GM06990 (cell line): ENCODE results near the gene CORT.
"Not testable (repeated sequence)": the region's sequence is repeated elsewhere in the genome, so short reads cannot be mapped to it uniquely, and the experiment has no call there.

ENCODE experiments used
- DNase-seq: peaks from one replicate; pipeline ENCODE4 v3.0.0-alpha.2; 2011; ENCODE audit not compliant: insufficient read length; ENCODE audit errors: extremely low read depth
- H3K27me3 ChIP-seq: replicated peaks from 2 replicates; pipeline ENCODE4 v1.6.0; 2011; ENCODE audit warnings: low read length; ENCODE audit not compliant: control insufficient read depth, insufficient read depth
- H3K36me3 ChIP-seq: 2 replicates; pipeline ENCODE4 v1.5.1; 2011; ENCODE audit warnings: low read length; ENCODE audit not compliant: control insufficient read depth, insufficient read depth
- H3K4me3 ChIP-seq: replicated peaks from 2 replicates; pipeline ENCODE4 v1.5.1; 2011; ENCODE audit warnings: low read depth, mild to moderate bottlenecking, control low read depth, low read length
- TF ChIP-seq, protein P1 (sequence below): IDR thresholded peaks from 2 replicates; pipeline ENCODE4 v1.5.1; 2011; ENCODE audit warnings: low read length, control low read depth, mild to moderate bottlenecking, inconsistent platforms; ENCODE audit not compliant: insufficient read depth, poor library complexity, severe bottlenecking

The CORT gene

DNA sequence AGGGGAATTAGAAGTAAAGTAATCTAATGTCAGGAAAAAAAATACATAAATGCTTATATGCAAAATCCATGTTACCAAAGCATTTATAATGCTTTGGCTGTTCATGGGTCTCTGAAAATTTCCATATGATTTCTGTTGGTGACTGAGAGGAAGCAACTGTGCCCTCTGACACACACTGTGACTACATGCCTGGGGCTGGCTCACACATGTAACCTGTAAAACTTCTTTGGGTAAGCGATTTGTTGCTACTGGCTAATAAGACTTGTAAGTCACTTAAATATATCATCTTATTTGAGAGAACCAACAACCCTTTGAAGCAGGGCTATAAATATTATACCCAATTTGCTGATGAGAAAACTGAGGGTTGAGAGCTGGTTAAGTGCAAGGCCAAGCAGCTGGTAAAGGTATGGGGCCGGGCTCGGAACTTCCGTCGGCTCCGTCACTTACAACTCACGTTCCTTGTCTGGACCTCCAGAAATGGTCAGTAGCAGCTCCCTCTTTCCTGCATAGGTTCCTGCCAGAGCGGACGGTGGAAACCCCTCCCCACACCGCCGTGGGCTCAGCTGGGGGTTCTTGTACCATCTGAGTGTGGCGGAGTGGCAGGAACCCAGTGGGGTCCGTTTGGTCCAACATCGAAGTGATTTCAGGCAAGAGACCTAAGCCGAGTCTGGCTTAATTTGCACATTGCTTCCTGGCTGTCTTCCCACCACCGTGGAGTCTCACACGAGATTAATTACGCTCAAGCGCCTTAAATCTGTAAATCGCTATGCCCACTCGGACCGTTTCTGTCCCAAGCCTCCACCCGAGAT is 21.8 kb downstream of the CORT start:
- Histone ChIP-seq H3K36me3 (peaks cover 9% of the 10 kb centered on the region), H3K4me3 (peak overlapping the region; percentile 74), H3K27me3 (no peaks in the 10 kb centered on the region)
- DNase-seq, result no peak
- TF ChIP-seq, protein P1, sequence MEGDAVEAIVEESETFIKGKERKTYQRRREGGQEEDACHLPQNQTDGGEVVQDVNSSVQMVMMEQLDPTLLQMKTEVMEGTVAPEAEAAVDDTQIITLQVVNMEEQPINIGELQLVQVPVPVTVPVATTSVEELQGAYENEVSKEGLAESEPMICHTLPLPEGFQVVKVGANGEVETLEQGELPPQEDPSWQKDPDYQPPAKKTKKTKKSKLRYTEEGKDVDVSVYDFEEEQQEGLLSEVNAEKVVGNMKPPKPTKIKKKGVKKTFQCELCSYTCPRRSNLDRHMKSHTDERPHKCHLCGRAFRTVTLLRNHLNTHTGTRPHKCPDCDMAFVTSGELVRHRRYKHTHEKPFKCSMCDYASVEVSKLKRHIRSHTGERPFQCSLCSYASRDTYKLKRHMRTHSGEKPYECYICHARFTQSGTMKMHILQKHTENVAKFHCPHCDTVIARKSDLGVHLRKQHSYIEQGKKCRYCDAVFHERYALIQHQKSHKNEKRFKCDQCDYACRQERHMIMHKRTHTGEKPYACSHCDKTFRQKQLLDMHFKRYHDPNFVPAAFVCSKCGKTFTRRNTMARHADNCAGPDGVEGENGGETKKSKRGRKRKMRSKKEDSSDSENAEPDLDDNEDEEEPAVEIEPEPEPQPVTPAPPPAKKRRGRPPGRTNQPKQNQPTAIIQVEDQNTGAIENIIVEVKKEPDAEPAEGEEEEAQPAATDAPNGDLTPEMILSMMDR, result no peak

DNA sequence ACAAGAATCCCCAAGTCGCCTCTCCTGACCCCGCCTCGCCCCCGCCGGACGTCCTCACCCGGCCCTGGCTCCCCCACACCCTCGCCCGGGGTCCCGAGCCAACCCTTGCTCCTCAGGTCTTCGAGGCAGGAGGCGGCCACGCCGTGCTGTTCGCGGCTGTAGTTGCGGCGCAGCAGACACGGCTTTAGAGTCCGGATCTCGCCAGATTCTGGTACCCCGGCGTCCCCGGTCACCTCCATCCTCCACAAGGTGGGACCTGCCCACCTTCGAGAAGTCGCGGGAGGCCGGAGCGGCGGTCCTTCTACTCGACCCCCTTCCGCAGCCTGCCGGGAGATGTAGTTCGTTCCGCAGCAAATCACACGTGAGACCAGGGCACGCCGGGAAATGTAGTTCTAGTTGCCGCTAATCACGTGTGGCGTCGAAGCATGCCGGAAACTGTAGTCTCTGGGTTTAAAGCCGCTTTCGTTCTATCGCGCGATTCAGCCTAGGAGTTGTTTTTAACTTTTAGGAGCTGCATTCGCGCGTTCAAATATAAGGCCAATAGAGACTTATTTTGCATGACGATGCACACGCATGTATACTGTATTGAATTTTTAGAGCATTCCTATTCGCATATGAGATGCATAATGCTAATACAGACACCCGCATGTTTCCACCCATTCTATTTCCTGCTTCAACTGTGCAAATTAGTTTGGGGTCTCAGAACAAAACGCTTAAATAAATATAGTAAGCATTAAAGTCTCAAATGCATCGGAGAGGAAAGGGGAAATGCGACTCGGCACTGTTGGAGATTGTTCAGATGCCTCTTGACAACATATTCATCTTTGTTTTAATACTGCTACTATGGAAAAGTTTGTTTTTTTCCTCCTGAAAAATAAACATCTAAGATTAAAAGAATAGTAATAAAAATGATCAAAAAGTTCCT is 22.7 kb downstream of the CORT start, which contains the start of gene DFFA:
DFFA (minus strand) TSS at position 310 of the 925 bp plus-strand sequence; CDS start at position 239, 71 bp downstream.
- TF ChIP-seq, protein P1, result no peak
- H3K27me3 ChIP-seq, result no peaks in the 10 kb centered on the region

DNA sequence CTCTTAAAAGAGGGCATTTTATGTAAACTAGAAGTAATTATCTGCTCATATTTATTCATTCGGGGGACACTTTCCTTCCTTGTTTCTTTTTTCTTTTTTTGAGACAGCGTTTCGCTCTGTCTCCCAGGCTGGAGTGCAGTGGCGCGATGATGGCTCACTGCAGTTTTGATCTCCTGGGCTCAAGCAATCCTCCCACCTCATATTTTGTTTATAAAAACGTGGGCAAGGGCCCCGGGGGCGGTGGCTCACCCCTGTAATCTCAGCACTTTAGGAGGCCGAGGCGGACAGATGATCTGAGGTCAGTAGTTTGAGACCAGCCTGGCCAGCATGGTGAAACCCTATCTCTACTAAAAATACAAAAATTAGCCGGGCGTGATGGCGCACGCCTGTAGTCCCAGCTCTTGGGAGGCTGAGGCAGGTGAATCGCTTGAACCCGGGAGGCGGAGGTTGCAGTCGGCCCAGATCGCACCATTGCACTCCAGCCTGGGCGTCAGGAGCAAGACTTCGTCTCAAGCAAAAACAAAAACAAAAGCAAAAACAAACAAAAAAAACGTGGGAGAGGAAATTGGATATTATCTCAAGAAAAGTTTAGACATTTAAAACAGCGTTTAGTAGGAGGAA is 23.4 kb downstream of the CORT start:
- H3K4me3 ChIP-seq, result peak overlapping the region; percentile 63
- H3K36me3 ChIP-seq, result peaks cover 3% of the 10 kb centered on the region
- TF ChIP-seq, protein P1, result no peak
- no peak for DNase-seq
- H3K27me3 ChIP-seq, result no peaks in the 10 kb centered on the region

More for the DNA sequence above, 22.7 kb downstream of the CORT start, which contains the start of gene DFFA:
- peak; percentile 91 for DNase-seq
- peak within 1 kb of the TSS; percentile 74 for H3K4me3 ChIP-seq
- H3K36me3 ChIP-seq, result peaks cover 8% of the 10 kb centered on the region

DNA sequence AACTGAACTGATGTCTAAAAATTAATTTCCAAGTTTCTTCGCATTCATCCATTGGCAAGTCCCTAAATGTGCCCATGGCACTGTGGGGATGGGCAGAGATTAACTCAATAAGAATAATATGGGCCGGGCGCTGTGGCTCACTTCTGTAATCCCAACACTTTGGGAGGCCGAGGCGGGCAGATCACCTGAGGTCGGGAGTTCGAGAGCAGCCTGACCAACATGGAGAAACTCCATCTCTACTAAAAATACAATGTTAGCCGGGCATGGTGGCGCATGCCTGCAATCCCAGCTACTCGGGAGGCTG is 24.4 kb downstream of the CORT start:
- not testable (repeated sequence) for H3K4me3 ChIP-seq, DNase-seq, H3K27me3 ChIP-seq, H3K36me3 ChIP-seq

DNA sequence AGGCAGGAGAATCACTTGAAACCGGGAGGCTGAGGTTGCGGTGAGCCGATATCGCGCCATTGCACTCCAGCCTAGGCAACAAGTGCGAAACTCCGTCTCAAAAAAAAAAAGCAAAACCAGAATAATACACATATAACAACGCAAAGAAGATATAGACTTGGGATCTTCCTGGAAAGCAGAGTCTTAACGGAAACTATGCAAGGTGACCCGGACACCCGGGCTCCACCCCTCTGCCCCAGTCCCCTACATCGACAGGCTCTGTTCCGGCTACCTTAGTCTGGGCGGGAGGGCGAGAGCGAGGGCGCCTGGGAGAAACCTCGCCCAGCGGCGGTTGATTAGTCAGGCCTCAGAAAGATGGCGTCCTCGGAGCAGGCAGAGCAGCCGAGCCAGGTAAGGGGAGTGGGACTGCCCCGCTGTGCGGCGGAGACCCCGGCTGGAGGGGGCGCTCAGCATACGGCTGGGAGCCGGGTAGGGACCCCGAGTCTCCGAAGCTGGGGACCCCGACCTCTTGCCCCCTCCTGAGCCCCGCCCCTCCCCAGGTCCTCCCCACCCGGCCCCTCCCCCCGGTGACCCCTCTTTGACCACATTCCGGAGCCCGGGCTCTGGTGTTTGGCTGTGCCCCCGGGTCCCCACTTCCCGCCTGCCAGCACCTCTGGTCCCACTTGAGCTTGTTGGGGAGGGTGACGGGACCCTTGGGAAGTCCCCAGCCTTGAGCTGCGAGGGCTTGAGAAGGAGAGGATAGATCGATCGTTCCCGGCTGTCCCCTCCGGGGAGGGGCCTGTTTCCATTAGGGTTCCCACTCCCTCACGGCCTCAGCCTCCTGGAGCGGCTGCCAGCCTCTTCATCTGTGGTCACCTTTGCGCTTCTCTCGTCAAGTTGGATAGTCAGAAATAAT is 25.0 kb downstream of the CORT start, which contains the start of gene PEX14:
PEX14 (plus strand) TSS at position 338 of the 895 bp plus-strand sequence; CDS start at position 355, 17 bp downstream.
- TF ChIP-seq, protein P1, result no peak
- peak; percentile 88 for DNase-seq
- Histone ChIP-seq H3K27me3 (no peaks in the 10 kb centered on the region), H3K4me3 (peak within 1 kb of the TSS; percentile 76), H3K36me3 (no peaks in the 10 kb centered on the region; the same call in 1 of the 2 replicates)
